ENCODE results near the gene CNTF.
A peak's percentile ranks its signal among the peaks of the same experiment; 100 is the strongest.

The CNTF gene

GRCh38 chr11:58649623-58650022, 27.2 kb downstream of the CNTF start:
- H3K4me3 ChIP-seq (replicated peaks; ENCODE audit: low read depth, low read length): no peak overlapping the region
- TF ChIP-seq CTCF (IDR thresholded peaks at IDR 0.05; ENCODE audit: low read depth, low read length, missing control alignments): no peak
- DNase-seq (ENCODE audit: extremely low read depth, low read depth): no peak

- H3K4me3 ChIP-seq (replicated peaks; ENCODE audit: low read depth, low read length): no peak overlapping the region
These were observed 28.0 kb downstream of the CNTF start for GRCh38 chr11:58650496-58650895.

GRCh38 chr11:58652726-58653280, 30.3 kb downstream of the CNTF start:
- DNase-seq (ENCODE audit: extremely low read depth, low read depth): no peak
- TF ChIP-seq CTCF (IDR thresholded peaks at IDR 0.05; ENCODE audit: low read depth, low read length, missing control alignments): no peak
- no peak overlapping the region for H3K4me3 ChIP-seq (replicated peaks; ENCODE audit: low read depth, low read length)

More at GRCh38 chr11:58650496-58650895, 28.0 kb downstream of the CNTF start:
- no peak for TF ChIP-seq CTCF (IDR thresholded peaks at IDR 0.05; ENCODE audit: low read depth, low read length, missing control alignments)
- DNase-seq (ENCODE audit: extremely low read depth, low read depth): no peak

- TF ChIP-seq CTCF (IDR thresholded peaks at IDR 0.05; ENCODE audit: low read depth, low read length, missing control alignments): peak; percentile 96
- H3K4me3 ChIP-seq (replicated peaks; ENCODE audit: low read depth, low read length): no peak overlapping the region
- peak; percentile 50 for DNase-seq (ENCODE audit: extremely low read depth, low read depth)
These were observed 31.8 kb downstream of the CNTF start for GRCh38 chr11:58654079-58654907.

GRCh38 chr11:58654908-58655296, 32.4 kb downstream of the CNTF start:
- no peak overlapping the region for H3K4me3 ChIP-seq (replicated peaks; ENCODE audit: low read depth, low read length)
- no peak for DNase-seq (ENCODE audit: extremely low read depth, low read depth)

GRCh38 chr11:58656348-58656747, 33.9 kb downstream of the CNTF start:
- DNase-seq (ENCODE audit: extremely low read depth, low read depth): no peak
- no peak for TF ChIP-seq CTCF (IDR thresholded peaks at IDR 0.05; ENCODE audit: low read depth, low read length, missing control alignments)
- H3K4me3 ChIP-seq (replicated peaks; ENCODE audit: low read depth, low read length): no peak overlapping the region

More at GRCh38 chr11:58654908-58655296, 32.4 kb downstream of the CNTF start:
- TF ChIP-seq CTCF (IDR thresholded peaks at IDR 0.05; ENCODE audit: low read depth, low read length, missing control alignments): no peak
